Esophagus muscularis mucosa (tissue), 3 donors: ENCODE results near the gene SRGAP3.

Experiments used
- EP300 ChIP-seq: sonication (generic); formaldehyde crosslinking; IDR thresholded peaks from one replicate; pipeline ENCODE4 v1.6.1; 2017; ENCODE audit warnings: antibody characterized with exemption
- TF ChIP-seq, protein P1 (sequence below), 3 experiments: fragments of 200-600 bp in 2 of 3; fragments of 450-650 bp in 1 of 3; sonication (generic) in 2 of 3; IDR thresholded peaks; one replicate each; pipeline ENCODE4 v1.5.1; 2017 to 2019; ENCODE audit warnings: antibody characterized with exemption in 3 of 3, mild to moderate bottlenecking in 2 of 3, moderate library complexity in 1 of 3

DNA sequence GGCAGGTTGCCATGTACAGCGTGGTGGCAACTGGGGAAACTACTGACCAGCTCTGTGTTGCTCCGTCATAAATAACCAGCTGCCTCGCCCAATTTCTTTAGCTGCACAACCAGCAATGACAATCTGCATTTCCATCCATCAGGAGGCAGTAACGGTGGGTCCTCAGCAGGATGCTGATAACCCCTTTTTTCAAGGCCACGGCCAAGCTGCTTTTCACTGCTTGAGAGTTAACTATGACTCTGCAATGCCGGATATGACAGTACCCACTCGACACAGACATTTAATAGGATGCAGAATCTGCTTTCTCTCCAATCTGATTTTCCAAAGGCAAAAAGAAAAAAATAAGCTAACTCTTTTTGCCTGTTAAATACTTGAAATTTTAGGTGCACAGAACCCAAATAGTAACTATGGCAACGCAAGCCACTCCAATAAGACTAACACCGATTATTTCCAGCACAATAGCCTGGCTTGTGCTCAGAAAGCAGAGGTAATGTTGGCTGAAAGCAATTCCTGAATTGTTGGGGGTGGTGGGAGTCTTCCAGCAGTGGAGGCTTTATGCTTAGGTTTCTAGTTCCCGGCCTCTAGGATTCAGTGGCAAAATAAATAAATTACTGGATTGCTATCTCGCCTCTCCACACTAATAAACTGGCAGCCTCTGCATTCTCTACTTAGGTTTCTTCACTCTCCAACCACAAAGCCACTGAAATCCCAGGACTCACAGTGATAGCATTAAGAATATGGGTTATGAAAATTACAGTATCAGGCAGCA, 31.2 kb upstream of the SRGAP3 start:
- no peak for TF ChIP-seq EP300
- TF ChIP-seq, protein P1, sequence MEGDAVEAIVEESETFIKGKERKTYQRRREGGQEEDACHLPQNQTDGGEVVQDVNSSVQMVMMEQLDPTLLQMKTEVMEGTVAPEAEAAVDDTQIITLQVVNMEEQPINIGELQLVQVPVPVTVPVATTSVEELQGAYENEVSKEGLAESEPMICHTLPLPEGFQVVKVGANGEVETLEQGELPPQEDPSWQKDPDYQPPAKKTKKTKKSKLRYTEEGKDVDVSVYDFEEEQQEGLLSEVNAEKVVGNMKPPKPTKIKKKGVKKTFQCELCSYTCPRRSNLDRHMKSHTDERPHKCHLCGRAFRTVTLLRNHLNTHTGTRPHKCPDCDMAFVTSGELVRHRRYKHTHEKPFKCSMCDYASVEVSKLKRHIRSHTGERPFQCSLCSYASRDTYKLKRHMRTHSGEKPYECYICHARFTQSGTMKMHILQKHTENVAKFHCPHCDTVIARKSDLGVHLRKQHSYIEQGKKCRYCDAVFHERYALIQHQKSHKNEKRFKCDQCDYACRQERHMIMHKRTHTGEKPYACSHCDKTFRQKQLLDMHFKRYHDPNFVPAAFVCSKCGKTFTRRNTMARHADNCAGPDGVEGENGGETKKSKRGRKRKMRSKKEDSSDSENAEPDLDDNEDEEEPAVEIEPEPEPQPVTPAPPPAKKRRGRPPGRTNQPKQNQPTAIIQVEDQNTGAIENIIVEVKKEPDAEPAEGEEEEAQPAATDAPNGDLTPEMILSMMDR (IDR thresholded peaks at IDR 0.05): no peak
